GM23338 (cell line): ENCODE measurements around the gene NINJ1. TPM values are rescaled to one million over a fixed set of nuclear protein-coding genes. Genes with fewer than 3 reads are reported as not detected.

Experiments
- ATAC-seq: fragments of 200-7000 bp; cut with Tn5 transposase; 3 replicates; pipeline ENCODE4 v1.9.1; 2020
- DNase-seq: peaks from one replicate; pipeline ENCODE4 v3.0.0-alpha.2; 2015; ENCODE audit warnings: low spot score
- H2AFZ ChIP-seq: fragments of 200-600 bp; sonication (generic); 2 replicates; pipeline ENCODE4 v1.8.0; 2016; ENCODE audit warnings: antibody characterized with exemption, mild to moderate bottlenecking, moderate library complexity
- H3F3A ChIP-seq: fragments of 200-600 bp; sonication (generic); replicated peaks from 2 replicates; pipeline ENCODE4 v1.8.0; 2017; ENCODE audit warnings: antibody characterized with exemption, mixed run types, low read depth
- H3K27ac ChIP-seq: fragments of 200-600 bp; sonication (generic); 2 replicates; pipeline ENCODE4 v1.6.1; 2016; ENCODE audit warnings: low read depth
- H3K27me3 ChIP-seq: fragments of 200-600 bp; sonication (generic); 2 replicates; pipeline ENCODE4 v1.8.0; 2016; ENCODE audit warnings: mild to moderate bottlenecking, mixed run types, moderate library complexity; ENCODE audit not compliant: insufficient read depth
- H3K36me3 ChIP-seq: fragments of 200-600 bp; sonication (generic); 2 replicates; pipeline ENCODE4 v1.8.0; 2016; ENCODE audit warnings: mild to moderate bottlenecking; ENCODE audit not compliant: insufficient read depth
- H3K4me1 ChIP-seq: fragments of 200-600 bp; sonication (generic); 2 replicates; pipeline ENCODE4 v1.8.0; 2016; ENCODE audit warnings: mild to moderate bottlenecking, moderate library complexity; ENCODE audit not compliant: insufficient read depth
- H3K4me2 ChIP-seq: fragments of 200-600 bp; sonication (generic); 2 replicates; pipeline ENCODE4 v1.7.1; 2017; ENCODE audit warnings: mixed run types
- H3K4me3 ChIP-seq: fragments of 200-600 bp; sonication (generic); 2 replicates; pipeline ENCODE4 v1.6.1; 2016; ENCODE audit warnings: mixed run types
- H3K79me2 ChIP-seq: fragments of 200-600 bp; sonication (generic); replicated peaks from 2 replicates; pipeline ENCODE4 v1.8.0; 2017; ENCODE audit warnings: mild to moderate bottlenecking; ENCODE audit not compliant: insufficient read depth
- H3K9me2 ChIP-seq: fragments of 200-600 bp; sonication (generic); 2 replicates; pipeline ENCODE4 v1.8.0; 2017; ENCODE audit not compliant: insufficient read depth
- H4K20me1 ChIP-seq: fragments of 200-600 bp; sonication (generic); replicated peaks from 2 replicates; pipeline ENCODE4 v1.8.0; 2017; ENCODE audit warnings: mild to moderate bottlenecking; ENCODE audit not compliant: insufficient read depth
- H3K27ac Mint-ChIP-seq: 2 replicates; pipeline ENCODE4 v1.8.0; 2020; ENCODE audit warnings: inconsistent platforms, mild to moderate bottlenecking, moderate library complexity, mixed read lengths
- H3K27me3 Mint-ChIP-seq: 3 replicates; pipeline ENCODE4 v1.8.0; 2022; ENCODE audit warnings: low read depth, mild to moderate bottlenecking, moderate library complexity, mixed read lengths, inconsistent platforms; ENCODE audit not compliant: insufficient read depth, poor library complexity
- H3K36me3 Mint-ChIP-seq: 3 replicates; pipeline ENCODE4 v1.8.0; 2021; ENCODE audit warnings: low read depth, mild to moderate bottlenecking, inconsistent platforms, moderate library complexity, mixed read lengths
- H3K4me1 Mint-ChIP-seq: 3 replicates; pipeline ENCODE4 v1.8.0; 2020; ENCODE audit warnings: mild to moderate bottlenecking, inconsistent platforms, mixed read lengths
- H3K4me3 Mint-ChIP-seq: 3 replicates; pipeline ENCODE4 v1.8.0; 2021; ENCODE audit warnings: moderate library complexity, mild to moderate bottlenecking, inconsistent platforms, mixed read lengths
- H3K9me3 Mint-ChIP-seq: 3 replicates; pipeline ENCODE4 v1.8.0; 2020; ENCODE audit warnings: moderate library complexity, mild to moderate bottlenecking, inconsistent platforms, mixed read lengths
- CREB1 ChIP-seq: fragments of 250-450 bp; sonication (Bioruptor Pico); IDR thresholded peaks from 2 replicates; pipeline ENCODE4 v1.5.0; 2020; ENCODE audit warnings: low read depth, mild to moderate bottlenecking, moderate library complexity
- EZH2 ChIP-seq: fragments of 200-600 bp; sonication (generic); IDR thresholded peaks from one replicate; pipeline ENCODE4 v1.8.0; 2017; ENCODE audit warnings: antibody characterized with exemption, mild to moderate bottlenecking, low read depth; ENCODE audit not compliant: unreplicated experiment
- EZH2phosphoT487 ChIP-seq: fragments of 200-600 bp; sonication (generic); IDR thresholded peaks from one replicate; pipeline ENCODE4 v1.8.1; 2018; ENCODE audit warnings: antibody characterized with exemption; ENCODE audit not compliant: unreplicated experiment
- JUNB ChIP-seq: IDR thresholded peaks from one replicate; pipeline ENCODE4 v1.6.1; 2016; ENCODE audit warnings: antibody characterized with exemption; ENCODE audit not compliant: unreplicated experiment
- NANOG ChIP-seq: IDR thresholded peaks from 2 replicates; pipeline ENCODE4 v1.6.1; 2016; ENCODE audit warnings: antibody characterized with exemption, borderline replicate concordance
- POLR2AphosphoS5 ChIP-seq: IDR thresholded peaks from 2 replicates; pipeline ENCODE4 v1.6.1; 2016; ENCODE audit warnings: antibody characterized with exemption, low read depth
- STAT1 ChIP-seq: IDR thresholded peaks from one replicate; pipeline ENCODE4 v1.6.1; 2016; ENCODE audit warnings: antibody characterized with exemption; ENCODE audit not compliant: unreplicated experiment
- ZNF114 ChIP-seq: fragments of 250-450 bp; sonication (Bioruptor Pico); IDR thresholded peaks from 2 replicates; pipeline ENCODE4 v1.5.0; 2020; ENCODE audit warnings: mild to moderate bottlenecking, moderate library complexity
- ZNF331 ChIP-seq: fragments of 250-450 bp; sonication (Bioruptor Pico); IDR thresholded peaks from 2 replicates; pipeline ENCODE4 v1.5.0; 2020; ENCODE audit warnings: low read depth, mild to moderate bottlenecking, moderate library complexity
- polyA plus RNA-seq: library from polyadenylated mRNA; unstranded; fragments of >200 nt; fragmentation: Nextera tagmentation; extraction: Ambion mirVana; gene quantifications from 2 replicates; pipeline ENCODE4 v1.2.1, GENCODE V29; 2016
- total RNA-seq: library from RNA; depleted of rRNA; stranded (reverse); fragments of >200 nt; shearing (Covaris generic); gene quantifications from 2 replicates; pipeline ENCODE4 v1.2.3, GENCODE V29; 2014
- TF ChIP-seq, protein P1 (sequence below), 2 experiments: fragments of 200-600 bp in 1 of 2; sonication (generic) in 1 of 2; conservative IDR thresholded peaks; 2 replicates each; pipeline versions ENCODE4 v1.5.1 to v1.6.1; 2016 to 2017; ENCODE audit warnings: antibody characterized with exemption in 2 of 2, low read depth in 2 of 2, mild to moderate bottlenecking in 2 of 2, moderate library complexity in 1 of 2
- TF ChIP-seq, protein P2 (sequence below): IDR thresholded peaks from one replicate; pipeline ENCODE4 v1.6.1; 2018; ENCODE audit warnings: antibody characterized with exemption; ENCODE audit not compliant: unreplicated experiment
- TF ChIP-seq, protein P3 (sequence below): IDR thresholded peaks from 2 replicates; pipeline ENCODE4 v1.6.1; 2016; ENCODE audit warnings: antibody characterized with exemption
- TF ChIP-seq, protein P4 (sequence below): fragments of 250-450 bp; sonication (Bioruptor Pico); IDR thresholded peaks from 2 replicates; pipeline ENCODE4 v1.5.0; 2020; ENCODE audit warnings: mild to moderate bottlenecking, moderate library complexity

Gene NINJ1
- total and polyA plus RNA-seq, 2 experiments from 2014 or later: 36.3 to 39.7 TPM

DNA sequence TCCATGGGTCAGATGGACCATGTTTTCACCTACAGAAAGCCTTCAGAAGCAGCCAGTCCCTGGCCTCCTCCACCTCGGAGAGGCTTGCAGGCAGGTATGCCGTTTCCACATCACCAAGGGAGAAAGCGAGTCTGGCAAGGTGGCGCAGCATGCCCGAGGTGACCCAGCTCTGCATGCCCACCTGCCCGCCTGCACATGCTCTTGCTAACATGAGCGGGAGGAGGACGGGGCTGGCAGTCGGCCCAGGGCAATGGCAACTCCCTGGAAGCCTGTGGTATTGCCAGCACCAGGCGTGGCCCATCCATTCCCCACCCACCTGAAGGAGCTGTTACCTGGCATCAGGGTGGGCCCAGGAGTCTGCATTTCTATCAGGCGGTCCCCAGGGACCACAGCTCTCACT, 3.3 kb upstream of the NINJ1 start:
- Histone ChIP-seq H4K20me1 (0 out of 2 replicates have a peak, but pooled peaks cover 6% of the 10 kb centered on the region), H2AFZ (no peak overlapping the region), H3K9me2 (no peaks in the 10 kb centered on the region), H3K27ac (no peak overlapping the region), H3K4me3 (no peak overlapping the region), H3K4me1 (peaks cover 12% of the 10 kb centered on the region), H3K36me3 (no peaks in the 10 kb centered on the region), H3K27me3 (peaks cover 9% of the 10 kb centered on the region), H3F3A (no peaks in the 10 kb centered on the region), H3K79me2 (no peaks in the 10 kb centered on the region), H3K4me2 (no peak overlapping the region)
- no peaks in the 10 kb centered on the region; the same call in 2 of the 3 replicates for H3K36me3 Mint-ChIP-seq
- no peak overlapping the region for H3K27ac Mint-ChIP-seq
- ATAC-seq (no peak), DNase-seq (no peak)
- H3K4me3 Mint-ChIP-seq: no peak overlapping the region
- no peaks in the 10 kb centered on the region for H3K9me3 Mint-ChIP-seq
- TF ChIP-seq, protein P1, sequence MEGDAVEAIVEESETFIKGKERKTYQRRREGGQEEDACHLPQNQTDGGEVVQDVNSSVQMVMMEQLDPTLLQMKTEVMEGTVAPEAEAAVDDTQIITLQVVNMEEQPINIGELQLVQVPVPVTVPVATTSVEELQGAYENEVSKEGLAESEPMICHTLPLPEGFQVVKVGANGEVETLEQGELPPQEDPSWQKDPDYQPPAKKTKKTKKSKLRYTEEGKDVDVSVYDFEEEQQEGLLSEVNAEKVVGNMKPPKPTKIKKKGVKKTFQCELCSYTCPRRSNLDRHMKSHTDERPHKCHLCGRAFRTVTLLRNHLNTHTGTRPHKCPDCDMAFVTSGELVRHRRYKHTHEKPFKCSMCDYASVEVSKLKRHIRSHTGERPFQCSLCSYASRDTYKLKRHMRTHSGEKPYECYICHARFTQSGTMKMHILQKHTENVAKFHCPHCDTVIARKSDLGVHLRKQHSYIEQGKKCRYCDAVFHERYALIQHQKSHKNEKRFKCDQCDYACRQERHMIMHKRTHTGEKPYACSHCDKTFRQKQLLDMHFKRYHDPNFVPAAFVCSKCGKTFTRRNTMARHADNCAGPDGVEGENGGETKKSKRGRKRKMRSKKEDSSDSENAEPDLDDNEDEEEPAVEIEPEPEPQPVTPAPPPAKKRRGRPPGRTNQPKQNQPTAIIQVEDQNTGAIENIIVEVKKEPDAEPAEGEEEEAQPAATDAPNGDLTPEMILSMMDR (conservative IDR thresholded peaks at IDR 0.05; ENCODE audit: low read depth in 2 of 2): no peak
- TF ChIP-seq EZH2phosphoT487 (no peak), JUNB (no peak), CREB1 (CRISPR knock-in tag) (no peak), NANOG (no peak), ZNF114 (CRISPR knock-in tag) (no peak), ZNF331 (CRISPR knock-in tag) (no peak), POLR2AphosphoS5 (no peak), STAT1 (no peak), EZH2 (no peak)
- TF ChIP-seq, protein P2, sequence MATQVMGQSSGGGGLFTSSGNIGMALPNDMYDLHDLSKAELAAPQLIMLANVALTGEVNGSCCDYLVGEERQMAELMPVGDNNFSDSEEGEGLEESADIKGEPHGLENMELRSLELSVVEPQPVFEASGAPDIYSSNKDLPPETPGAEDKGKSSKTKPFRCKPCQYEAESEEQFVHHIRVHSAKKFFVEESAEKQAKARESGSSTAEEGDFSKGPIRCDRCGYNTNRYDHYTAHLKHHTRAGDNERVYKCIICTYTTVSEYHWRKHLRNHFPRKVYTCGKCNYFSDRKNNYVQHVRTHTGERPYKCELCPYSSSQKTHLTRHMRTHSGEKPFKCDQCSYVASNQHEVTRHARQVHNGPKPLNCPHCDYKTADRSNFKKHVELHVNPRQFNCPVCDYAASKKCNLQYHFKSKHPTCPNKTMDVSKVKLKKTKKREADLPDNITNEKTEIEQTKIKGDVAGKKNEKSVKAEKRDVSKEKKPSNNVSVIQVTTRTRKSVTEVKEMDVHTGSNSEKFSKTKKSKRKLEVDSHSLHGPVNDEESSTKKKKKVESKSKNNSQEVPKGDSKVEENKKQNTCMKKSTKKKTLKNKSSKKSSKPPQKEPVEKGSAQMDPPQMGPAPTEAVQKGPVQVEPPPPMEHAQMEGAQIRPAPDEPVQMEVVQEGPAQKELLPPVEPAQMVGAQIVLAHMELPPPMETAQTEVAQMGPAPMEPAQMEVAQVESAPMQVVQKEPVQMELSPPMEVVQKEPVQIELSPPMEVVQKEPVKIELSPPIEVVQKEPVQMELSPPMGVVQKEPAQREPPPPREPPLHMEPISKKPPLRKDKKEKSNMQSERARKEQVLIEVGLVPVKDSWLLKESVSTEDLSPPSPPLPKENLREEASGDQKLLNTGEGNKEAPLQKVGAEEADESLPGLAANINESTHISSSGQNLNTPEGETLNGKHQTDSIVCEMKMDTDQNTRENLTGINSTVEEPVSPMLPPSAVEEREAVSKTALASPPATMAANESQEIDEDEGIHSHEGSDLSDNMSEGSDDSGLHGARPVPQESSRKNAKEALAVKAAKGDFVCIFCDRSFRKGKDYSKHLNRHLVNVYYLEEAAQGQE: no peak
- TF ChIP-seq, protein P3, sequence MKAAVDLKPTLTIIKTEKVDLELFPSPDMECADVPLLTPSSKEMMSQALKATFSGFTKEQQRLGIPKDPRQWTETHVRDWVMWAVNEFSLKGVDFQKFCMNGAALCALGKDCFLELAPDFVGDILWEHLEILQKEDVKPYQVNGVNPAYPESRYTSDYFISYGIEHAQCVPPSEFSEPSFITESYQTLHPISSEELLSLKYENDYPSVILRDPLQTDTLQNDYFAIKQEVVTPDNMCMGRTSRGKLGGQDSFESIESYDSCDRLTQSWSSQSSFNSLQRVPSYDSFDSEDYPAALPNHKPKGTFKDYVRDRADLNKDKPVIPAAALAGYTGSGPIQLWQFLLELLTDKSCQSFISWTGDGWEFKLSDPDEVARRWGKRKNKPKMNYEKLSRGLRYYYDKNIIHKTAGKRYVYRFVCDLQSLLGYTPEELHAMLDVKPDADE: no peak
- TF ChIP-seq, protein P4, sequence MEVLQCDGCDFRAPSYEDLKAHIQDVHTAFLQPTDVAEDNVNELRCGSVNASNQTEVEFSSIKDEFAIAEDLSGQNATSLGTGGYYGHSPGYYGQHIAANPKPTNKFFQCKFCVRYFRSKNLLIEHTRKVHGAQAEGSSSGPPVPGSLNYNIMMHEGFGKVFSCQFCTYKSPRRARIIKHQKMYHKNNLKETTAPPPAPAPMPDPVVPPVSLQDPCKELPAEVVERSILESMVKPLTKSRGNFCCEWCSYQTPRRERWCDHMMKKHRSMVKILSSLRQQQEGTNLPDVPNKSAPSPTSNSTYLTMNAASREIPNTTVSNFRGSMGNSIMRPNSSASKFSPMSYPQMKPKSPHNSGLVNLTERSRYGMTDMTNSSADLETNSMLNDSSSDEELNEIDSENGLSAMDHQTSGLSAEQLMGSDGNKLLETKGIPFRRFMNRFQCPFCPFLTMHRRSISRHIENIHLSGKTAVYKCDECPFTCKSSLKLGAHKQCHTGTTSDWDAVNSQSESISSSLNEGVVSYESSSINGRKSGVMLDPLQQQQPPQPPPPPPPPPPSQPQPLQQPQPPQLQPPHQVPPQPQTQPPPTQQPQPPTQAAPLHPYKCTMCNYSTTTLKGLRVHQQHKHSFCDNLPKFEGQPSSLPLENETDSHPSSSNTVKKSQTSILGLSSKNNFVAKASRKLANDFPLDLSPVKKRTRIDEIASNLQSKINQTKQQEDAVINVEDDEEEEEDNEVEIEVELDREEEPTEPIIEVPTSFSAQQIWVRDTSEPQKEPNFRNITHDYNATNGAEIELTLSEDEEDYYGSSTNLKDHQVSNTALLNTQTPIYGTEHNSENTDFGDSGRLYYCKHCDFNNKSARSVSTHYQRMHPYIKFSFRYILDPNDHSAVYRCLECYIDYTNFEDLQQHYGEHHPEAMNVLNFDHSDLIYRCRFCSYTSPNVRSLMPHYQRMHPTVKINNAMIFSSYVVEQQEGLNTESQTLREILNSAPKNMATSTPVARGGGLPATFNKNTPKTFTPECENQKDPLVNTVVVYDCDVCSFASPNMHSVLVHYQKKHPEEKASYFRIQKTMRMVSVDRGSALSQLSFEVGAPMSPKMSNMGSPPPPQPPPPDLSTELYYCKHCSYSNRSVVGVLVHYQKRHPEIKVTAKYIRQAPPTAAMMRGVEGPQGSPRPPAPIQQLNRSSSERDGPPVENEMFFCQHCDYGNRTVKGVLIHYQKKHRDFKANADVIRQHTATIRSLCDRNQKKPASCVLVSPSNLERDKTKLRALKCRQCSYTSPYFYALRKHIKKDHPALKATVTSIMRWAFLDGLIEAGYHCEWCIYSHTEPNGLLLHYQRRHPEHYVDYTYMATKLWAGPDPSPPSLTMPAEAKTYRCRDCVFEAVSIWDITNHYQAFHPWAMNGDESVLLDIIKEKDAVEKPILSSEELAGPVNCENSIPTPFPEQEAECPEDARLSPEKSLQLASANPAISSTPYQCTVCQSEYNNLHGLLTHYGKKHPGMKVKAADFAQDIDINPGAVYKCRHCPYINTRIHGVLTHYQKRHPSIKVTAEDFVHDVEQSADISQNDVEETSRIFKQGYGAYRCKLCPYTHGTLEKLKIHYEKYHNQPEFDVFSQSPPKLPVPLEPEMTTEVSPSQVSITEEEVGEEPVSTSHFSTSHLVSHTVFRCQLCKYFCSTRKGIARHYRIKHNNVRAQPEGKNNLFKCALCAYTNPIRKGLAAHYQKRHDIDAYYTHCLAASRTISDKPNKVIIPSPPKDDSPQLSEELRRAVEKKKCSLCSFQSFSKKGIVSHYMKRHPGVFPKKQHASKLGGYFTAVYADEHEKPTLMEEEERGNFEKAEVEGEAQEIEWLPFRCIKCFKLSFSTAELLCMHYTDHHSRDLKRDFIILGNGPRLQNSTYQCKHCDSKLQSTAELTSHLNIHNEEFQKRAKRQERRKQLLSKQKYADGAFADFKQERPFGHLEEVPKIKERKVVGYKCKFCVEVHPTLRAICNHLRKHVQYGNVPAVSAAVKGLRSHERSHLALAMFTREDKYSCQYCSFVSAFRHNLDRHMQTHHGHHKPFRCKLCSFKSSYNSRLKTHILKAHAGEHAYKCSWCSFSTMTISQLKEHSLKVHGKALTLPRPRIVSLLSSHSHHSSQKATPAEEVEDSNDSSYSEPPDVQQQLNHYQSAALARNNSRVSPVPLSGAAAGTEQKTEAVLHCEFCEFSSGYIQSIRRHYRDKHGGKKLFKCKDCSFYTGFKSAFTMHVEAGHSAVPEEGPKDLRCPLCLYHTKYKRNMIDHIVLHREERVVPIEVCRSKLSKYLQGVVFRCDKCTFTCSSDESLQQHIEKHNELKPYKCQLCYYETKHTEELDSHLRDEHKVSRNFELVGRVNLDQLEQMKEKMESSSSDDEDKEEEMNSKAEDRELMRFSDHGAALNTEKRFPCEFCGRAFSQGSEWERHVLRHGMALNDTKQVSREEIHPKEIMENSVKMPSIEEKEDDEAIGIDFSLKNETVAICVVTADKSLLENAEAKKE: no peak
- peaks cover 17% of the 10 kb centered on the region for H3K4me1 Mint-ChIP-seq
- H3K27me3 Mint-ChIP-seq: peaks cover 19% of the 10 kb centered on the region
